Breast epithelium (tissue), 4 donors: Measurements from ENCODE around the gene ASTN2. TPM values are rescaled to one million over a fixed set of nuclear protein-coding genes. Genes with fewer than 3 reads are reported as not detected.

ENCODE experiments used
- DNase-seq, 2 donors: peaks; one replicate each; pipeline ENCODE4 v3.0.0-alpha.2; 2019; ENCODE audit warnings: low spot score in 2 of 2
- H3K27ac ChIP-seq, 2 donors: fragments of 200-600 bp; sonication (generic) in 1 of 2; one replicate each; pipeline ENCODE4 v1.5.1; 2016 to 2019; ENCODE audit warnings: mild to moderate bottlenecking in 1 of 2
- H3K27me3 ChIP-seq, 2 donors: fragments of 200-600 bp; sonication (generic) in 1 of 2; one replicate each; pipeline versions ENCODE4 v1.5.1 to v1.6.0; 2017 to 2019; ENCODE audit warnings: control low read depth in 1 of 2, mild to moderate bottlenecking in 1 of 2
- H3K36me3 ChIP-seq: fragments of 200-600 bp; one replicate; pipeline ENCODE4 v1.5.1; 2019
- H3K4me1 ChIP-seq, 2 donors: fragments of 200-600 bp; sonication (generic); one replicate each; pipeline ENCODE4 v1.5.1; 2016 to 2019; ENCODE audit warnings: control low read depth in 1 of 2
- H3K4me3 ChIP-seq, 3 donors: fragments of 200-600 bp; sonication (generic); 1 replicate in 2 of 3; 2 replicates in 1 of 3; pipeline ENCODE4 v1.5.1; 2016 to 2019; ENCODE audit warnings: mild to moderate bottlenecking in 3 of 3, moderate library complexity in 2 of 3
- H3K9me3 ChIP-seq, 2 donors: fragments of 200-600 bp; sonication (generic) in 1 of 2; one replicate each; pipeline ENCODE4 v1.5.1; 2016 to 2019; ENCODE audit warnings: control low read depth in 1 of 2
- POLR2A ChIP-seq: fragments of 450-650 bp; IDR thresholded peaks from one replicate; pipeline ENCODE4 v1.6.1; 2016; ENCODE audit warnings: antibody characterized with exemption, mild to moderate bottlenecking, moderate library complexity
- POLR2AphosphoS5 ChIP-seq, 3 donors: sonication (generic); formaldehyde crosslinking; IDR thresholded peaks; one replicate each; pipeline ENCODE4 v1.6.1; 2017; ENCODE audit warnings: antibody characterized with exemption in 3 of 3
- intact Hi-C: fragments of 100-400 bp; cut with DNase I; formaldehyde crosslinking; loops from one replicate; pipeline ENCODE4 v1.15.1; 2023; ENCODE audit warnings: low total_unique reads
- total RNA-seq, 3 donors: library from RNA; depleted of rRNA; stranded (reverse); fragments of >200 nt; gene quantifications; one replicate each; pipeline ENCODE4 v1.1.0, GENCODE V29; 2016
- TF ChIP-seq, protein P1 (sequence below), 3 donors: fragments of 450-650 bp; IDR thresholded peaks; one replicate each; pipeline ENCODE4 v1.5.1; 2016 to 2017; ENCODE audit warnings: antibody characterized with exemption in 3 of 3, mild to moderate bottlenecking in 3 of 3, moderate library complexity in 3 of 3

Gene ASTN2
- total RNA-seq, 3 donors from 2014 or later = 9.1 to 13.8 (median 9.8) TPM

DNA sequence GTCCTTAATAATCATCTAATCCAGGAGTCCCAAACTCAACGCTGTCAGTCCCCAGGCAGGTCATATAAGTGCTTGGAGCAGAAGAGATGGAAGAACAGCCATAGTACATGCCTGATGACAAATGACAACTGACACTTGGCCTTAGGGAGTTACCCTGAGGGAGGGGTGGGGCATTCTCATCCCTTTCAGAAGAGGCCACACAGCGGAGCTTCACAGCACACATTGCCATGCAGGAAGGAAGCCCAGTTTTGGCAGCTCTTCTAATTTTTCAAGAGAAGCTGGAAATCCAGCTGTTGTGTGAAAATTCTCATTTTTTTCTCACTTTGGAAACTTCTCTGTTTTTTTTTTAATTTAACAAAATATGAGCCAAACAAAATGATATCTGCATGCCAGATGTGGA is 89.0 kb downstream of the ASTN2 start:
- TF ChIP-seq, protein P1, sequence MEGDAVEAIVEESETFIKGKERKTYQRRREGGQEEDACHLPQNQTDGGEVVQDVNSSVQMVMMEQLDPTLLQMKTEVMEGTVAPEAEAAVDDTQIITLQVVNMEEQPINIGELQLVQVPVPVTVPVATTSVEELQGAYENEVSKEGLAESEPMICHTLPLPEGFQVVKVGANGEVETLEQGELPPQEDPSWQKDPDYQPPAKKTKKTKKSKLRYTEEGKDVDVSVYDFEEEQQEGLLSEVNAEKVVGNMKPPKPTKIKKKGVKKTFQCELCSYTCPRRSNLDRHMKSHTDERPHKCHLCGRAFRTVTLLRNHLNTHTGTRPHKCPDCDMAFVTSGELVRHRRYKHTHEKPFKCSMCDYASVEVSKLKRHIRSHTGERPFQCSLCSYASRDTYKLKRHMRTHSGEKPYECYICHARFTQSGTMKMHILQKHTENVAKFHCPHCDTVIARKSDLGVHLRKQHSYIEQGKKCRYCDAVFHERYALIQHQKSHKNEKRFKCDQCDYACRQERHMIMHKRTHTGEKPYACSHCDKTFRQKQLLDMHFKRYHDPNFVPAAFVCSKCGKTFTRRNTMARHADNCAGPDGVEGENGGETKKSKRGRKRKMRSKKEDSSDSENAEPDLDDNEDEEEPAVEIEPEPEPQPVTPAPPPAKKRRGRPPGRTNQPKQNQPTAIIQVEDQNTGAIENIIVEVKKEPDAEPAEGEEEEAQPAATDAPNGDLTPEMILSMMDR (IDR thresholded peaks at IDR 0.05) = no peak
- TF ChIP-seq POLR2AphosphoS5 (IDR thresholded peaks at IDR 0.05) = no peak
- TF ChIP-seq POLR2A = no peak

DNA sequence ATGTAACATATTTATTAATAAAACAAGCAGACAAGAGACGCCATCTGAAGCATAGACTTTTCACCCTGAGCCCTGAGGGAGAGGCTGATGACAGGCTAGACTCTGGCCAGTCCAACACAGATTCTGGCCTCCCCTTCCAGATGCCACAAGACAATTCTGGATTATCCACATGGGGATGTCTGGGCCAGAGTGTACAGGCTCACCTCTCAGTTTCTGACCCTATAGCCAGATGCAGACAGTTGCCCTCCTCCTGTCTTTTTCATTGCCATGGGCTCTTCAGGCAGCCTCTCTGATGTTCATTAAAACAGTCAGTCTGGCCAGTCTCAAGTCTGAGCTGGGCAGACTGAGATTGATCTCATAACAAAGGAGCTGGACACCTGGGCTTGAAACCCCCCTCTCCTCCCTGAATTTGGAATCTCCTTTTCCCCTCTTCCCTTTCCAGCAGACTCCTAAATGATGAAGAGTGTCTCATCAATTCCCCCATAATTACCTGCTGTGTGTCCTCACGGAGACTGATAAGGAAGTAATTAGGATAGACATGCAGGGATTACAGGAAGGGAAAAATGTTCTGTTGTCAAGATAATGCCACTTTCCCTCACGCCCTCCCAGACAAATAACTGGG is 89.6 kb downstream of the ASTN2 start:
- Histone ChIP-seq H3K4me3 (no peak overlapping the region), H3K27ac (no peak overlapping the region), H3K9me3 (no peaks in the 10 kb centered on the region), H3K36me3 (no peaks in the 10 kb centered on the region), H3K27me3 (no peaks in the 10 kb centered on the region), H3K4me1 (no peaks in the 10 kb centered on the region)
- TF ChIP-seq, protein P1 (IDR thresholded peaks at IDR 0.05) = no peak
- TF ChIP-seq POLR2AphosphoS5 (IDR thresholded peaks at IDR 0.05) (no peak), POLR2A (no peak)
- DNase-seq = no peak
- intact Hi-C loops = no loop called here

More for the DNA sequence above, 89.0 kb downstream of the ASTN2 start:
- Histone ChIP-seq H3K4me1 (no peaks in the 10 kb centered on the region), H3K9me3 (no peaks in the 10 kb centered on the region), H3K4me3 (no peak overlapping the region), H3K36me3 (no peaks in the 10 kb centered on the region), H3K27ac (no peak overlapping the region), H3K27me3 (no peaks in the 10 kb centered on the region)
- no peak for DNase-seq
- intact Hi-C loops = no loop called here

DNA sequence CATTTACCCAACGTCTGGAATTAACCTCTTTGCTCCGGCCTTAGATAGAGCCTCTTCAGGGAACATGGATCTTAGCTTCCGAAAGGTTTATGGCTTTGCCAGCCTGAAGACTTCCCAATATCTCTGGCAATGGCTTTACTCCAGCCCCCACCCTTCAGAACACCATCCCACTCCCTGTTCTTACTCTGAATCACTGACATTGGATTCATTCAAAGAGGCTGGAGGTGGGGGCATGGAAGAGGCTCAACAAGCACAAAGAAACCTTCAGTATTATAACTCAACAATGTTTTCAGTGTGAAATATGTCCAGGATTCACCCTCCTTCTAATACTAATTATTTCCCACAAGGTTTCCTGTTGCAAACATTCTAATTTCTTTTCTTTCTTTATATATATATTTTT is 91.5 kb downstream of the ASTN2 start:
- no peaks in the 10 kb centered on the region for H3K27me3 ChIP-seq
- no peak overlapping the region for H3K4me3 ChIP-seq
- no peaks in the 10 kb centered on the region for H3K36me3 ChIP-seq
- intact Hi-C loops = no loop called here
- no peak overlapping the region for H3K27ac ChIP-seq
- no peaks in the 10 kb centered on the region for H3K9me3 ChIP-seq
- no peak for DNase-seq
- TF ChIP-seq POLR2A (no peak), POLR2AphosphoS5 (IDR thresholded peaks at IDR 0.05) (no peak)
- TF ChIP-seq, protein P1 (IDR thresholded peaks at IDR 0.05) = no peak
- no peaks in the 10 kb centered on the region for H3K4me1 ChIP-seq

DNA sequence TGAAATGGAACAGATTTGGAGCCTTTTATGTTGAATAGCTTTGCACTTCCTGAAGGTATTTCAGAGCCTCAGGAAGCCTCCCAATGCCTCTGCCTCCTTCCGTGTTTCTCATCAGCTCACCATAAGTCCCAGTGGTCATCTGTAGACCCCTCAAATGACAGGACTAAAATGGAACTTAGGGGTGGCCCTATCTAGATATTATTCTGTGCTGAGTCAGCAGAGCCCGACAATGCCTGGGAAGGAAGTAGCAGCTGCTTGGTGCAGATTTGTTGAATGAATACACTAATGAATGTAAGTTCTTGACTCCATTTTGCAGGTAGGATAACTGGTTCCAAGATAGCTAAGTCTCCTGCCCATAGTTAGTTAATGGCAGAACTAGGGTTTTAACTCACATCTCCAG is 97.7 kb downstream of the ASTN2 start:
- no peak overlapping the region for H3K4me3 ChIP-seq
- TF ChIP-seq POLR2AphosphoS5 (IDR thresholded peaks at IDR 0.05) (no peak), POLR2A (no peak)
- TF ChIP-seq, protein P1 (IDR thresholded peaks at IDR 0.05) = no peak
- H3K27ac ChIP-seq = no peak overlapping the region
- H3K4me1 ChIP-seq = no peaks in the 10 kb centered on the region
- intact Hi-C loops = no loop called here
- H3K36me3 ChIP-seq = no peaks in the 10 kb centered on the region
- no peaks in the 10 kb centered on the region for H3K9me3 ChIP-seq
- H3K27me3 ChIP-seq = no peaks in the 10 kb centered on the region
- no peak for DNase-seq

DNA sequence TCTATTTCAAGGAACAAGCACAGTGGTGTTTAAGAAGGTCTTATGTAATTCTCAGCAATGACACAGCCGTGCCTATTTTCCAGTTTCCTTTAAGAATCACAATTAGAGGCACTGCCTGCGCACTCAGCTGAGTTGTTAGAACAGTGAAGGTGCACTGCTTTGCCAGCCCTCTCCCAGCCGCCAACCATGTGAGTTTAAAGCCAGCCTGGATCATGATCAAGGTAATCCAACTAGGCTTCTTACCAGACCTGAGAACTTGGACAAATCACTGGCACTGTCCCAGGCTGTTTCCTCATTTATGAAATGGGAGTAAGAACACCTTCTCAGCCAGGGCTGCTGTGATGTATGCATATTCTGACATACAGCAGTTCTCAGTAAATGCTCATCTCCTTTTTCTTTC is 99.6 kb downstream of the ASTN2 start:
- Histone ChIP-seq H3K27ac (no peak overlapping the region), H3K9me3 (no peaks in the 10 kb centered on the region), H3K4me1 (no peaks in the 10 kb centered on the region), H3K27me3 (no peaks in the 10 kb centered on the region), H3K36me3 (no peaks in the 10 kb centered on the region), H3K4me3 (no peak overlapping the region)
- DNase-seq = peak in 1 of 2 donors; percentile 22
- intact Hi-C loops = no loop called here
- TF ChIP-seq, protein P1 (IDR thresholded peaks at IDR 0.05) = no peak
- TF ChIP-seq POLR2AphosphoS5 (IDR thresholded peaks at IDR 0.05) = no peak
- TF ChIP-seq POLR2A = no peak
